Central memory CD4-positive, alpha-beta T cell (primary cell): ENCODE measurements around the gene SRSF4.

ENCODE experiments used
- DNase-seq: peaks from one replicate; pipeline ENCODE4 v3.0.0; 2022

The SRSF4 gene

GRCh38 chr1:29200906-29201594 lies 19.4 kb upstream of the SRSF4 start:
- DNase-seq: no peak

DNA sequence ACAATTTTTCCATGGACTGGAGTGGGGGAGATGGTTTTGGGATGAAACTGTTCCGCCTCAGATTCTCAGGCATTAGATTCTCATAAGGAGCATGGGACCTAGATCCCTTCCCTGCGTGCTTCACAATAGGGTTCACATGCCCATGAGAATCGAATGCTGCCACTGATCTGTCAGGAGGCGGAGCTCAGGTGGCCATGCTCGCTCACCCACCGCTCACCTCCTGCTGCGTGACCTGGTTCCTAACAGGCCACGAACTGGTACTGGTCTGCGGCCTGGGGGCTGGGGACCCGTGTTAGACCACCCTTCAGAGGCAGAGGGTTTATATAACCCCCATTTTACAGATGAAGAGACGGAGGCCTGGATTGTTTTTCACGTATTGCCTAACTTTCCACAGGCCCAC lies 16.3 kb upstream of the SRSF4 start:
- no peak for DNase-seq

DNA sequence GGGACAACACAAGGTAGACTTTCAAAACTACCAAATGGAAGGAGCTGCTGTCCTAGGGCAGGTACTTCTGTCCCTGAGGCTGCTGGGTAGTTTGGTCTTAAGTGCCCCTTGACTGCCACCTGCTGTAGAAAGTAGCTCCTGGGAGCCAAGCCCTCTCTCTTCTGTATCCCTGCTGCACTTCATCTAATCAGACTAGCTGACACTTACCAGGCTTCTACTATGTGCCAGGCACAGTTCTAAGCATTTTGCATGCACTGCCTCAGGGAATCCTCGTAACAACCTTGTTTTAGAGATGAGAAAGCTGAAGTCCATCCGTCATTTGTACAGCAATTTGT lies 15.9 kb upstream of the SRSF4 start:
- peak; percentile 18 for DNase-seq

DNA sequence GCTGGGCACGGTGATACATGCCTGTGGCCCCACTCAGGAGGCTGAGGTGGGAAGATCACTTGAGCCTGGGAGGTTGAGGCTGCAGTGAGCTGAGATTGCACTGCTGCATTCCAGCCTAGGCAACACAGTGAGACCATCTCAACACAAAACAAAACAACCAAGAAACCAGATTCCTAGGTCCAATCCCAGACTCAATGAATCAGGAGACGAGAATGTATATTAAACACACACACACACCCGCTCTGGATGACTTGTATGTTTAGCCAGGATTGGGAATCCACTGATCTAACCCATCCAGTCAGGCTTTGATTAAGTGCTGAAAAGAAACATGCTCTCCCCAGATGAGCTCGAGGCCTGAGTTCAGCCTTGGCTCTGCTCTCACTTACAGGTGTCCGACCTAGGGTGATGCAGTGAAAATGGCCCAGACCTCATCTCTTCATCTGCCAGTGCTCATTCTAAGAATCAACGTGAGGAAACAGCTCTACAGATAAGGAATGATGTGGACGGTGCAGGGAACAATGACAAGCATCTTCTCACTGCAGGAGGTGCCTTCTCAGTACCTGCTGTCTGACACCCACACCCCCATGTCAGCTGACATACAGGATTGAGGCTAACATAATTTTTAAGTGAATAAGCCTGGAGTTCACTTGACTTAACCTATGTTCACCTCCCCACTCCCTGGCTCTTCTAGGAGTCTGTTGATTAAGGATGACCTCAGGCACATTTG lies 15.3 kb upstream of the SRSF4 start:
- DNase-seq: no peak

DNA sequence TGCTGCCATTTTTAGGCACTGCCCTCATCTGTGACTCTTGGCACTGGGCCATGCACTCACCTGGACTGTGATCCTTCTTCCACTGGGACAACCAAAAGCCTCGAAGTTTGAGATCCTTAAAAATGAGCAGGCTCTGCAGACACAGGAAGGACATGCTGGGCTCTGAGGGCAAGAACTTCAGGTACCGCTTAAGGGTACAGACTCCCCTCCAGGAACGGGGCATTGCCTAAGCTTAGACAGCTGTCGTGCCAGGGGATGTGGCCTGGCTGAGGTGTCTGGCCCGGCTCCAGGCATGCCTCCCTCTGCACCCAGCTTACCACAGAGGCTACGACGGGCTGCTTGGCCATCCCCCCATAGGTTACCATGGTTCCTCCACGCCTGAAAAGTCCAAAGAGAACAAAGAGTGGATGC lies 14.2 kb upstream of the SRSF4 start:
- DNase-seq: no peak

DNA sequence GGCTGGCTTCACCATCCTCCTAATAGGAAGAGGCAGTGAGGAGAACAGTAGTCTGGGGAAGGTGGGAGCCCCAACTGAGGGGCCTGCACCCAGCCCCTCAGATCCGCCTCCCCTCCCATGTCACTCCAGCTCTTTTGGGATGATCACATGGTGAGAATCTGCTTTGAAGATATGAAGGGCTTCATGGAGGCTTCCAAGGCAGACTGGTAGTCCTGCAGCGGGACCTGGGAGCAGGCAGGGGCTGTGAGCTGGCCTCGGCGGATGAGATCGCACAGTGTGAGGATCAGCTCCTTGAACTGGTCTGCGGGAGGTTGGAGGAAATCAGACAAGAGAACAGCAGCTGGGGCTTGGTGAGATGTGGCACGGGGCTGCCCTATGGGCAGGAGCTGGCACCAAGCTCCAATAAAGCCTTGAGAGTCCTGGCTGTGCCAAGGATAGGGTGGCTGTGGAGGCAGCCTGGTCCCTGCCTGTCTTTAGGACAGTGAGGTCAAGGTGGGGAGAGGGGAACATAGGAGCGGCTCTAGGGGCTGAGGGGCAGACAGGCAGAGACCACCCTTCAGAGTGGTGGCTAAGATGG lies 12.3 kb upstream of the SRSF4 start:
- DNase-seq: no peak

GRCh38 chr1:29190718-29191117 lies 9.0 kb upstream of the SRSF4 start:
- no peak for DNase-seq

DNA sequence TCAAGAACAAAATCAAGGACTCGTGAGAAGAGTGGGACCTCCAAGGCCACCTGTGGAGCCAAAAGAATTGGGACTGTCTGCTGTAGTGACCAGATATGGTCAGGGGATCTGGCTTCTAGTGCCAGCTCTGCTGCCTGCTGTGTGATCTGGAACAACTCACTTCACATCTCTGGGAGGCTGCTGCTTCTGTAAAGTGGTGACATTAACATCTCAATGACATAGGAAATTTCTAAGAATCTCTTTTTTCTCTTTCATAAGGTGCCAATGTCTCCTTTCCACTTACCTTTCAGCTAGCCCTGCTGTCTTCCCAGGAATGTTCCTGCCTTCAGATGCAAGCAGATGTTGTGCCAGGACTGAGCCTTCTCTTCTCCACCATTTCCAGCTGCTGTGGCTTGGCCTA lies 5.0 kb upstream of the SRSF4 start:
- DNase-seq: no peak

- DNase-seq: no peak
Observed at GRCh38 chr1:29186252-29186651, 4.6 kb upstream of the SRSF4 start.

DNA sequence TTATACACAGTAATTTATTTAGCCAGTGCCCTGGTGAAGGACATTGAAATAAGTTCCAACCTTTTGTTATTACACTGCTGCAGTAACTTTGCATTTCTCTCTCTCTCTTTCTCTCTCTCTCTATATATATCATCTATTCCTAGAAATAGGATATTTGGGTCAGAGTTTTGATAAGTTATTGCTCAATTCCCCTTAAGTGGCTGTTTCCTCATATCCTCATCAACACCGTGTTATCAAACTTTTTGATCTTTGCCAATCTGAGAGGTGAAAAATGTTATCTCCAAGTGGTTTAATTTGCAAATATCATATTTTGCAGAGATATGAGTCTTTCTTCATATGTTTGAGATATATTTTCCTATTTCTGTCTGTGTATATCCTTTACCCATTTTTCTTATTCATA lies 1.6 kb upstream of the SRSF4 start:
- no peak for DNase-seq

DNA sequence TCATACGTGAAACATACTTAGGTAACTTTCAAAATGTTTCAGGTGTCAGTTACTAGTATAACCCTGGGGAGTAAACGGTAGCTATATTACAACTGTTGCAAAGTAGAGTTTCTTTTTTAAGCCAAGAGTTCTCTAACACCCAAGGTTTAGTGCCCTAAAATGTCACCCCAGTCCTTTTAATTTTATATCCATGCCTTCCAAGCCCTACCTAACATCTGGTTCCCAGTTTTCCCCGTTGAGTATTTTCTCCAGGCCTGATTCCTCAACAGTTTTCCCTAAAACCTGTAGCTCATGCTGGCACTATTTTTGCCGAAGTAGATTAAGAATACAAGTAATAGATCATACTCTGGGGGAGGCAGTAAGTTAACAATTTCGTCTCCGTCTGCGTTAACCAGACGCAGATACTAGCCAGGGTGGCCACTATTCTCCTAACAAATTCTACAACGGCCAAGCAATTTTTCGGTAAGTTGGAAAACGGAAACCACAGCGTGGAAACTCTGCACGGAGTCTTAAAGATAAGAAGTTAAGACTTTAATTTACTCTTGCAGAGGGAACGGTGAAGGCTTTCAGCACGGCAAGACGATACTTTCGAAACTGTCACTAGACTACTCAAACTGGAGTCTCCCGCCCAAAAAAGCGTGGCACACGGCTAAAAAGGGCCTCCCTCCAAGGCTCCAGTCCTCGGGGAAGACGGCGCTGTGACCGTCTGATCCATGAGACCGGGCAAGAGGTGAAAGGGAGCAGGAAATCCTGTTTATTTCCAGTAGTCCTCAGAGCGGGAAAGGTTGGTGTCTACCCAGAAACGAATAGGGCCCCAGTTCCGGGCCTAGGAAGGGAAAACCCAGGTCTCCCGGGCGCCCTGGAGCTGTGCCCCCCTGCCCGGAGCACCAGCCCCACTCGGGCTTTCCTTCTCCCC lies 945 bp downstream of the SRSF4 start:
- no peak for DNase-seq

DNA sequence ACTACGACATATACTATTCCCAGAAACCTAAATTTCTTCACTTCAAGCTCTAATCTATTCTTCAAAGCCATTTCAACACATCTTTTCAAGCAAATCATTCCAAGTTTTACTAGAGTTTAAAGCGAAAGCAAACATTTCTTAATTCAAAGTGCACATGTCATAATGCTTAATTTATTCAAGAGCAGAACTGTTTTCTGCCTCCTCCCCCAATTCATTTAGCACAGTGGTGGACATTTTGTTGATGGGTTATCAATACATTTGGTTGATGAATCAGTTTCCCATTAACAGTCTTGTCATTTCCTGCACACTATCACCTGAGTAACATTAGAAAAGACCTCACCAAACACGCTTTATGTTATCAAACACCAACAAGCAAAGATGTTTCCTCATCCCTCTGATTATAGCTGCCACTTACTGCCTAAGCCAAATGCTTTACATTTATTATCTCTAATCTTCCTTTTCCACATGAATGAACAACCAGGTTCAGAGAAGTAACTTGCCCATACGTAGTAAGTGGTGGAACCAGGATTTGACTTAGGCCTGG lies 2.0 kb downstream of the SRSF4 start:
- no peak for DNase-seq

DNA sequence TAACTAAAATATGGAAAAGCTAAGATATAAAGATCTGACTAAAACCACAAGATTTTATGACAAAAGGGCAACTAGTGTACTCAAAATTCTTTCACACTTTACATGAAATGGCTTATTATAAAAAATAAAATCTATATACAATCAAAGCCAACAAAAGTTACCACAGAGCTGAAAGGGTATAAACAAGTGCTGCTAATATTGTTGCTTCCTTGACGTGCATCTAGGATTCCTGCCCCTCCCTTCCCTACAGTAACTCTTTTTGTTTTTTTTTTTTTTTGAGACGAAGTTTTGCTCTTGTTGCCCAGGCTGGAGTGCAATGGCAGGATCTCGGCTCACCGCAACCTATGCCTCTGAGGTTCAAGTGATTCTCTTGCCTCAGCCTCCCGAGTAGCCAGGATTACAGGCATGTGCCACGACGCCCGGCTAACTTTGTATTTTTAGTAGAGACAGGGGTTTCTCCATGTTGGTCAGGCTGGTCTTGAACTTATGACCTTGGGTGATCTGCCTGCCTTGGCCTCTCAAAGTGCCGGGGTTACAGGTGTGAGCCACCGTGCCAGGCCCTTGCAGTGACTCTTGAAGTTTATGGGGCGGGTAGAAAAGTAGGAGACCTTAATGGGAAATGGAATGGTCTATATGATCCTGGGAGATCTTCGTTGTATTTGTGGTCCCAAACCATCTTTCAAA lies 4.5 kb downstream of the SRSF4 start:
- no peak for DNase-seq

GRCh38 chr1:29176576-29176975 lies 5.1 kb downstream of the SRSF4 start:
- DNase-seq: no peak

DNA sequence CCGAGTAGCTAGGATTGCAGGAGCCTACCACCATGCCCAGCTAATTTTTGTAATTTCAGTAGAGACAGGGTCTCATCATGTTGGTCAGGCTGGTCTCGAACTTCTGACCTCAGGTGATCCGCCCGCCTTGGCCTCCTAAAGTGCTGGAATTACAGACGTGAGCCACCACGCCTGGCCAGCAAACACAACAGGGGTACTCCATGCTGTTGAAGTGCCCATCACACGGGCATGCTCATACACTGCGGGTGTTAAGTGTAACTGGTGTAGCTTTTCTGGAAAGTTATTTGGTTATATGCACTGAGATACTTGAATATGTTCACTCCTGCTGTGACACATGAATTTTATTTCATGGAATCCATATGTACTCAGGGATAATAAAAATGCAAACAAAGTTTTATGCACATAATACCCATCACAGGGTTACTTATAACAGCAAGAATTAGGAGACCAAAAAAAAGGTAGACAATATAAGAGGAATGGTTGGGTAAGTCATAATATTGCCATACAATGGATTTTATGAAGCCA lies 9.2 kb downstream of the SRSF4 start:
- DNase-seq: no peak

DNA sequence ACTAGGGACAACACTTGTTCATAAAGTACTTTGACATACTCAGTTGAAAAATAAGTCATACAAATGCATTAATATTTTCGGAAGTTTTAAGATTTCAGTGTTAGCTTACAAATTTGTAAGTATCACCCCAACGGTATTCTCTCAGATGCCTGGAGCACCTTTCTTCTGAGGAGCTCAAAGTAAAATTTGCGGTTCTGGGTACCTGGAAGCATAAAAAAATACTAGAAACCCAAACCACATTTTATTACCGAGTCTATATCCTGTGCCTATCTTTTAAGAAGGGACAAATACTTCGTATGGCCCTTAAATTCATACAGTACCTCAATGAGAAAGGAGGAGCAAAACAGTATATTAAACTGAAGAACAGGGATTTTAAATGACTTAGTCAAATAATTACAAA lies 10.2 kb downstream of the SRSF4 start:
- no peak for DNase-seq

GRCh38 chr1:29171089-29171488 lies 10.6 kb downstream of the SRSF4 start:
- DNase-seq: no peak

GRCh38 chr1:29169976-29170375 lies 11.7 kb downstream of the SRSF4 start:
- no peak for DNase-seq

DNA sequence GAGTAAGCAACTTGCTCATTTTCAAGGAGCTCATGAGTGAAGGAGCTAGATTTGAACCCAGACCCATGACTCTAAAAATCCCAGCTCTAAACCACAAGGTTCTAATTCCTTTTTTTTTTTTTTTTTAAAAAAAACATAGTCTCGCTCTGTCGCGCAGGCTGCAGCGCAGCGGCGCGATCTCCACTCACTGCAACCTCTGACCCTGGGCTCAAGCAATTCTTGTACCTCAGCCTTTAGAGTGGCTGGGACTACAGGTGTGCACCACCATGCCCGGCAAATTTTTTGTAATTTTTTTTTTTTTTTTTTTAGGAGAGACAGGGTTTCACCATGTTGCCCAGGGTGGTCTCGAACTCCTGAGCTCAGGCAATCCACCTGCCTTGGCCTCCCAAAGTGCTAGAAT lies 13.8 kb downstream of the SRSF4 start:
- DNase-seq: no peak

GRCh38 chr1:29166291-29166878 lies 15.3 kb downstream of the SRSF4 start:
- no peak for DNase-seq

GRCh38 chr1:29164588-29164987 lies 17.1 kb downstream of the SRSF4 start:
- no peak for DNase-seq
